ENCODE data around the gene NR6A1. TPM values are rescaled to one million over a fixed set of nuclear protein-coding genes. Genes with fewer than 3 reads are reported as not detected.

NR6A1 gene
- total RNA-seq, 2 donors from 2014 or later: 0.71 to 4.6 TPM

- TF ChIP-seq, protein P1, sequence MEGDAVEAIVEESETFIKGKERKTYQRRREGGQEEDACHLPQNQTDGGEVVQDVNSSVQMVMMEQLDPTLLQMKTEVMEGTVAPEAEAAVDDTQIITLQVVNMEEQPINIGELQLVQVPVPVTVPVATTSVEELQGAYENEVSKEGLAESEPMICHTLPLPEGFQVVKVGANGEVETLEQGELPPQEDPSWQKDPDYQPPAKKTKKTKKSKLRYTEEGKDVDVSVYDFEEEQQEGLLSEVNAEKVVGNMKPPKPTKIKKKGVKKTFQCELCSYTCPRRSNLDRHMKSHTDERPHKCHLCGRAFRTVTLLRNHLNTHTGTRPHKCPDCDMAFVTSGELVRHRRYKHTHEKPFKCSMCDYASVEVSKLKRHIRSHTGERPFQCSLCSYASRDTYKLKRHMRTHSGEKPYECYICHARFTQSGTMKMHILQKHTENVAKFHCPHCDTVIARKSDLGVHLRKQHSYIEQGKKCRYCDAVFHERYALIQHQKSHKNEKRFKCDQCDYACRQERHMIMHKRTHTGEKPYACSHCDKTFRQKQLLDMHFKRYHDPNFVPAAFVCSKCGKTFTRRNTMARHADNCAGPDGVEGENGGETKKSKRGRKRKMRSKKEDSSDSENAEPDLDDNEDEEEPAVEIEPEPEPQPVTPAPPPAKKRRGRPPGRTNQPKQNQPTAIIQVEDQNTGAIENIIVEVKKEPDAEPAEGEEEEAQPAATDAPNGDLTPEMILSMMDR (IDR thresholded peaks at IDR 0.05): no peak
- DNase-seq (ENCODE audit: low spot score): no peak
- H3K4me1 ChIP-seq (ENCODE audit: control insufficient read depth in 1 of 2, low read depth in 2 of 2): no peaks in the 10 kb centered on the region
- no peaks in the 10 kb centered on the region for H3K27me3 ChIP-seq (replicated peaks; ENCODE audit: insufficient read depth)
- H3K9me3 ChIP-seq: no peaks in the 10 kb centered on the region
- no peaks in the 10 kb centered on the region for H3K36me3 ChIP-seq
- no peak for ATAC-seq (ENCODE audit: insufficient number of reproducible peaks, low FRiP score, low read depth)
- H3K4me3 ChIP-seq: no peak overlapping the region
- no peak overlapping the region for H3K27ac ChIP-seq
These were observed 174.8 kb downstream of the NR6A1 start for GRCh38 chr9:124596172-124596839.

DNA sequence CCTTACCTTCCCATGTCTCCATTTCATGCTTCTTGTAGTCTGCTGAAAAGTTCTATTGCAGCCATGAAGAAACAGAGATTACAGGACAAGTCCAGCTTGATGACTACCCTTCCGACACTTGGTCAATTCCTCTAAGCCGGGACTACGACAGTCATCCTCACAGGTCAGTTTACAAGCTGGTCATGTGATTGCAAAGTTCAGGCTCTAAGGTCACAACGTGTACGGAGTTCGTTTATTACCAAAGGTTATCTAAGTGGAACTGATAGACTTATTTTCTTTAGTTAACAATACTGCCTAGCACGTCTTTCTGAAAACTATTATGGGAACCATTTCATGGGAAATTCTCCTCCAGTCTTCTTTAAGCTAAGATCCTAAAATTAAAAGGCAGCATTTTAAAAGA, 175.4 kb downstream of the NR6A1 start:
- H3K36me3 ChIP-seq: no peaks in the 10 kb centered on the region
- H3K4me3 ChIP-seq: no peak overlapping the region
- TF ChIP-seq, protein P1 (IDR thresholded peaks at IDR 0.05): no peak
- H3K27me3 ChIP-seq (replicated peaks; ENCODE audit: insufficient read depth): no peaks in the 10 kb centered on the region
- DNase-seq (ENCODE audit: low spot score) (no peak), ATAC-seq (ENCODE audit: insufficient number of reproducible peaks, low FRiP score, low read depth) (no peak)
- no peak overlapping the region for H3K27ac ChIP-seq
- no peaks in the 10 kb centered on the region for H3K9me3 ChIP-seq
- no peaks in the 10 kb centered on the region for H3K4me1 ChIP-seq (ENCODE audit: control insufficient read depth in 1 of 2, low read depth in 2 of 2)

DNA sequence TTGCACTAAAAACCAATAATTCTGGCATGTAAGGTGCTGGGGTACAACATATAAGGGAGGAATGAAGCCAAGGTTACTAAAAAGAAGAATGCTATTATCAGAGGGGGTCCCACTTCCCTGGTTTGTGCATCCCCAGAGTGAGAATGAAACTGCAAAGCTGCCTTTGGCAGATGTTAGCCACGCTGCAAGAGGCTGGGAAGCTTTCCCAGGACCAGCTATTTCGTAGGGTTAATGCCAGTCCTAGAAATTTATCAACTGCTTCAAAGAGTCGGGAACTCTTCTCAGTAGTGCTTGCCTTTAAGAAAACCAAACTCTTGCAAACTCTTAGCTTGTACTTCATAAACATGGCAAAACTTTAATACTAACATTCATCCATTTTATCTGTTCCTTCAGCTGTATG, 176.4 kb downstream of the NR6A1 start:
- H3K27ac ChIP-seq: no peak overlapping the region
- H3K4me3 ChIP-seq: no peak overlapping the region
- no peak for ATAC-seq (ENCODE audit: insufficient number of reproducible peaks, low FRiP score, low read depth)
- H3K27me3 ChIP-seq (replicated peaks; ENCODE audit: insufficient read depth): no peaks in the 10 kb centered on the region
- DNase-seq (ENCODE audit: low spot score): no peak
- TF ChIP-seq, protein P1 (IDR thresholded peaks at IDR 0.05): no peak
- H3K9me3 ChIP-seq: no peaks in the 10 kb centered on the region
- no peaks in the 10 kb centered on the region for H3K36me3 ChIP-seq
- no peaks in the 10 kb centered on the region for H3K4me1 ChIP-seq (ENCODE audit: control insufficient read depth in 1 of 2, low read depth in 2 of 2)

DNA sequence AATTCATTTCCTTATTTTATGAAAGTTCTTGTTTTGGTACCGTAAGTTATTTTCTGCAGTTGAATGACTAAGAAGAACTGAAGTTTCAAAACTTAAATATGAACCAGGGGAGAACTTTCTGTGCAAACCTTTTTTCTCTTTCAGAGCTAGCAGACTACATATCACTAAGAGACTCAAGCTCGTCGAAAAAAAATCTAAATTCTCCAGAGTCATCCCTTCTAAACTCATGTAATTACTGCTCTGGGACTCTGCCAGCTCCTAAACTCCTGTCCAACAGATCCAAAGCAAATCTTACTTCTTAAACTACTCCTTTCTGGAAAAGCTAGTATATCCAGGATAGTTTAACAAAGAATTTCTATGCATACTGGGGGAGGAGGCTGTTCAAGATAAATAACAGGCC, 176.9 kb downstream of the NR6A1 start:
- no peaks in the 10 kb centered on the region for H3K27me3 ChIP-seq (replicated peaks; ENCODE audit: insufficient read depth)
- DNase-seq (ENCODE audit: low spot score) (no peak), ATAC-seq (ENCODE audit: insufficient number of reproducible peaks, low FRiP score, low read depth) (no peak)
- no peaks in the 10 kb centered on the region for H3K9me3 ChIP-seq
- no peaks in the 10 kb centered on the region for H3K36me3 ChIP-seq
- H3K27ac ChIP-seq: no peak overlapping the region
- no peak overlapping the region for H3K4me3 ChIP-seq
- TF ChIP-seq, protein P1 (IDR thresholded peaks at IDR 0.05): no peak
- H3K4me1 ChIP-seq (ENCODE audit: control insufficient read depth in 1 of 2, low read depth in 2 of 2): no peaks in the 10 kb centered on the region

DNA sequence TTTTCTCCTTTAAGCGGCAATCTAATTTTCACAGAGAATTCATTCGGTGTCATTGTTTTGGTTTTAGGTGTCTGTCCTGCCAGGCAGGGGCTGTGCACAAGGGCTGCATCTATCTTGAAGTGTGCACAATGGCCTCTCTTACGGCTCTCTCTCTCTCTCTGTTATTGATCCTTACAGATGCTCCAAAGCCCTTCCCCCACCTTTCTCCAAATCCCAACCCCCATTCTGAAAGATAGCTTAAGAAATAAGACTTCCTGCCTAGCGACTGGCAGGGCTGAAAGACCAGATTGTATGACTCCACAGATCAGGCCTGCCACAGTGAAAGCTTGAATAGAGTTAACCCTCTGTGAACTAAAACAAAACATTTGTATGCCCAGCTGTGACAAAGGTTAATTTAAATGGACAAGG, 177.5 kb downstream of the NR6A1 start:
- H3K4me3 ChIP-seq: no peak overlapping the region
- no peak for DNase-seq (ENCODE audit: low spot score)
- H3K9me3 ChIP-seq: no peaks in the 10 kb centered on the region
- TF ChIP-seq, protein P1 (IDR thresholded peaks at IDR 0.05): no peak
- H3K36me3 ChIP-seq: no peaks in the 10 kb centered on the region
- ATAC-seq (ENCODE audit: insufficient number of reproducible peaks, low FRiP score, low read depth): no peak
- no peak overlapping the region for H3K27ac ChIP-seq
- no peaks in the 10 kb centered on the region for H3K27me3 ChIP-seq (replicated peaks; ENCODE audit: insufficient read depth)
- H3K4me1 ChIP-seq (ENCODE audit: control insufficient read depth in 1 of 2, low read depth in 2 of 2): no peaks in the 10 kb centered on the region

All from thoracic aorta (tissue), 2 donors.